ENCODE measurements around the gene MRPS30. TPM values are rescaled to one million over a fixed set of nuclear protein-coding genes. Genes with fewer than 3 reads are reported as not detected.

Gene MRPS30
- total and polyA plus RNA-seq, 10 of the 15 experiments (the other 5 are each of a cell fraction or from before 2014, with no cell fraction given): 18.5 to 99.2 (median 61.8) TPM

DNA sequence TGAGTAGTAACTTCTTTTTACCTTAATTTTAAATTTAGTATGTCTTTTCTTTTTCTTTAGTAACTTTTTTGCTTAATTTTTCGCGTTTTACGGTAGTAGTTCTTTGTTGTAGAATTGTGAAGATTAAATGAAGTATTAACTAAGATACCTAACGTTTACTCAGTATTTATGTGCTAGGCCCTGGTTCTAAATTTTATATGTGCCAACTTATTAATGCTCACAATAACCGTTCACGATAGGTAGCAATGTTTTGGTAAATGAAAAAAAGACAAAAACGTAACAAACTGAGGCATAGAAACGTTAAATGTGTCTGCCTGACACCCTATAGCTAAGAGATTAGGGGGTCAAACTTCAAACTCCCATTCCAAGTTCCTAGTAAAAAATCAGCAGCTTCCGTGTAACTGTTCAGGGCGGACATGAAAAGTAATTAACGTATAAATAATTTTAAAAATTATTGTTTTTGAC is 1.2 kb downstream of the MRPS30 start:
- no peak overlapping the region for H2AFZ ChIP-seq (ENCODE audit: control insufficient read depth, low read depth, low read length)
- peaks cover 0 to 19% of the 10 kb centered on the region in 2 experiments; a peak in 3 of 4 replicates for H3K36me3 ChIP-seq (ENCODE audit: control insufficient read depth in 2 of 2, insufficient read depth in 2 of 2, low read length in 1 of 2)
- FAIRE-seq: no peak
- peak overlapping the region; percentile 84 for H3K27ac ChIP-seq (ENCODE audit: control insufficient read depth, insufficient read depth)
- ChIA-PET CTCF (no interaction called here), RAD21 (ENCODE audit: unreplicated experiment) (no interaction called here), POLR2A (no interaction called here), SMC1A (ENCODE audit: uncharacterized antibody, unreplicated experiment) (interaction anchor here (1.0 kb wide), 1 partner anchor 435 kb away, joined by 3 read pairs; no protein-coding TSS in a partner anchor)
- ATAC-seq: no peak
- BruUV-seq (replicated peaks): no TSS peak
- H4K20me1 ChIP-seq (ENCODE audit: control insufficient read depth, insufficient read depth): no peaks in the 10 kb centered on the region
- H3K9ac ChIP-seq (ENCODE audit: control insufficient read depth, insufficient read depth, low read length): peak overlapping the region; percentile 91
- H3K4me1 ChIP-seq (ENCODE audit: control insufficient read depth, insufficient read depth, low read length): peaks cover 3% of the 10 kb centered on the region; the same call in 1 of the 2 replicates
- H3K9me3 ChIP-seq (replicated peaks; ENCODE audit: control insufficient read depth, insufficient read depth, low read length): no peaks in the 10 kb centered on the region; the same call in 2 of the 3 replicates
- TF ChIP-seq RAD51 (IDR thresholded peaks at IDR 0.05): peak; percentile 84; the same call in 1 of the 2 replicates
- TF ChIP-seq, protein P1, sequence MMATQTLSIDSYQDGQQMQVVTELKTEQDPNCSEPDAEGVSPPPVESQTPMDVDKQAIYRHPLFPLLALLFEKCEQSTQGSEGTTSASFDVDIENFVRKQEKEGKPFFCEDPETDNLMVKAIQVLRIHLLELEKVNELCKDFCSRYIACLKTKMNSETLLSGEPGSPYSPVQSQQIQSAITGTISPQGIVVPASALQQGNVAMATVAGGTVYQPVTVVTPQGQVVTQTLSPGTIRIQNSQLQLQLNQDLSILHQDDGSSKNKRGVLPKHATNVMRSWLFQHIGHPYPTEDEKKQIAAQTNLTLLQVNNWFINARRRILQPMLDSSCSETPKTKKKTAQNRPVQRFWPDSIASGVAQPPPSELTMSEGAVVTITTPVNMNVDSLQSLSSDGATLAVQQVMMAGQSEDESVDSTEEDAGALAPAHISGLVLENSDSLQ (IDR thresholded peaks at IDR 0.05): no peak
- TF ChIP-seq POLR2AphosphoS2 (IDR thresholded peaks at IDR 0.05; ENCODE audit: low read depth, low read length): no peak
- TF ChIP-seq ZSCAN29 (IDR thresholded peaks at IDR 0.05): no peak
- TF ChIP-seq, protein P2, sequence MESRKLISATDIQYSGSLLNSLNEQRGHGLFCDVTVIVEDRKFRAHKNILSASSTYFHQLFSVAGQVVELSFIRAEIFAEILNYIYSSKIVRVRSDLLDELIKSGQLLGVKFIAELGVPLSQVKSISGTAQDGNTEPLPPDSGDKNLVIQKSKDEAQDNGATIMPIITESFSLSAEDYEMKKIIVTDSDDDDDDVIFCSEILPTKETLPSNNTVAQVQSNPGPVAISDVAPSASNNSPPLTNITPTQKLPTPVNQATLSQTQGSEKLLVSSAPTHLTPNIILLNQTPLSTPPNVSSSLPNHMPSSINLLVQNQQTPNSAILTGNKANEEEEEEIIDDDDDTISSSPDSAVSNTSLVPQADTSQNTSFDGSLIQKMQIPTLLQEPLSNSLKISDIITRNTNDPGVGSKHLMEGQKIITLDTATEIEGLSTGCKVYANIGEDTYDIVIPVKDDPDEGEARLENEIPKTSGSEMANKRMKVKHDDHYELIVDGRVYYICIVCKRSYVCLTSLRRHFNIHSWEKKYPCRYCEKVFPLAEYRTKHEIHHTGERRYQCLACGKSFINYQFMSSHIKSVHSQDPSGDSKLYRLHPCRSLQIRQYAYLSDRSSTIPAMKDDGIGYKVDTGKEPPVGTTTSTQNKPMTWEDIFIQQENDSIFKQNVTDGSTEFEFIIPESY (IDR thresholded peaks at IDR 0.05): no peak
- in situ Hi-C loops (cut with MboI): no loop called here
- no peak for DNase-seq (ENCODE audit: low read depth, low spot score)
- 10% methylated on average over 11 of the region's 11 CpGs for WGBS (ENCODE audit: insufficient coverage, insufficient replicate concordance, low lambda C conversion rate, missing lambda C conversion rate)
- intact Hi-C loops (cut with micrococcal nuclease; ENCODE audit: unreplicated experiment): loop anchor here (2.0 to 10.0 kb wide), 2 partner anchors 65 to 125 kb away; no protein-coding TSS in a partner anchor
- H3K4me3 ChIP-seq: peak overlapping the region; percentile 90
- peaks cover 47% of the 10 kb centered on the region for H3K79me2 ChIP-seq (ENCODE audit: control insufficient read depth, insufficient read depth, low read length)
- peak overlapping the region; percentile 87 for H3K4me2 ChIP-seq (ENCODE audit: control insufficient read depth, insufficient read depth)
- no peaks in the 10 kb centered on the region for H3K27me3 ChIP-seq (replicated peaks in 1 of 2; ENCODE audit: control insufficient read depth in 2 of 2, insufficient read depth in 2 of 2, low read length in 1 of 2)

Data from GM12878 (cell line).